Measurements from ENCODE around the gene NME7.
A peak's percentile ranks its signal among the peaks of the same experiment; 100 is the strongest.

NME7 gene

GRCh38 chr1:169121146-169121923 lies 246.3 kb downstream of the NME7 start:
- no peak for DNase-seq

- no peak for DNase-seq
Observed at GRCh38 chr1:169120066-169120465, 247.5 kb downstream of the NME7 start.

GRCh38 chr1:169119405-169119804 lies 248.2 kb downstream of the NME7 start:
- no peak for DNase-seq

GRCh38 chr1:169118227-169118626 lies 249.4 kb downstream of the NME7 start:
- DNase-seq: no peak

GRCh38 chr1:169117599-169117998 lies 250.0 kb downstream of the NME7 start:
- no peak for DNase-seq

GRCh38 chr1:169117014-169117413 lies 250.6 kb downstream of the NME7 start:
- no peak for DNase-seq

GRCh38 chr1:169115891-169116585 lies 251.6 kb downstream of the NME7 start:
- DNase-seq: no peak

GRCh38 chr1:169113613-169114119 lies 253.9 kb downstream of the NME7 start:
- no peak for DNase-seq

- DNase-seq: no peak
Observed at GRCh38 chr1:169112241-169112640, 255.4 kb downstream of the NME7 start.

GRCh38 chr1:169111472-169111871 lies 256.1 kb downstream of the NME7 start:
- no peak for DNase-seq

GRCh38 chr1:169110689-169111447 lies 256.7 kb downstream of the NME7 start:
- DNase-seq: no peak

- no peak for DNase-seq
Observed at GRCh38 chr1:169110236-169110635, 257.4 kb downstream of the NME7 start.

- no peak for DNase-seq
Observed at GRCh38 chr1:169109561-169110134, 257.9 kb downstream of the NME7 start.

GRCh38 chr1:169108863-169109560 lies 258.6 kb downstream of the NME7 start:
- no peak for DNase-seq

- no peak for DNase-seq
Observed at GRCh38 chr1:169108223-169108622, 259.4 kb downstream of the NME7 start.

GRCh38 chr1:169107603-169108208 lies 259.9 kb downstream of the NME7 start:
- DNase-seq: peak; percentile 19

- peak; percentile 29 for DNase-seq
Observed at GRCh38 chr1:169106921-169107602, 260.5 kb downstream of the NME7 start.

- peak; percentile 84 for DNase-seq
Observed at GRCh38 chr1:169106095-169106920, 261.3 kb downstream of the NME7 start, which contains the start of gene ATP1B1. TSS of gene ATP1B1 (plus strand) at chr1:169106690. CDS start at chr1:169106830, 140 bp downstream.

GRCh38 chr1:169105434-169106094 lies 262.0 kb downstream of the NME7 start:
- DNase-seq: peak; percentile 26

- no peak for DNase-seq
Observed at GRCh38 chr1:169105087-169105433, 262.5 kb downstream of the NME7 start.
